HEK293 (cell line): ENCODE results near the gene CDC73.

ENCODE experiments used
- CTCF ChIA-PET: fragments of 350-600 bp; formaldehyde crosslinking; extraction: SDS; loops from one replicate; lab custom pipeline; 2021; ENCODE audit warnings: antibody characterized with exemption; lab: Yijun Ruan, JAX
- POLR2A ChIA-PET: fragments of 300-600 bp; formaldehyde crosslinking; extraction: SDS; loops from one replicate; lab custom pipeline; 2020; ENCODE audit warnings: antibody characterized with exemption, inconsistent platforms; lab: Yijun Ruan, JAX
- H3K27ac ChIP-seq: fragments of 200-500 bp; sonication (Bioruptor generic); 2 replicates; pipeline ENCODE4 v1.5.1; 2014; ENCODE audit warnings: low read depth, low read length, control low read depth, inconsistent platforms; ENCODE audit errors: extremely low read depth
- H3K36me3 ChIP-seq, 2 experiments: fragments of 200-500 bp in 1 of 2; sonication (Bioruptor generic) in 1 of 2; 1 replicate in 1 of 2; 2 replicates in 1 of 2; pipeline ENCODE4 v1.5.1; 2014 to 2017; ENCODE audit warnings: inconsistent platforms in 2 of 2, low read length in 2 of 2; ENCODE audit not compliant: control insufficient read depth in 2 of 2, insufficient read depth in 1 of 2
- H3K4me1 ChIP-seq: fragments of 200-500 bp; sonication (Bioruptor generic); 2 replicates; pipeline ENCODE4 v1.5.1; 2014; ENCODE audit warnings: mild to moderate bottlenecking, low read length, inconsistent platforms; ENCODE audit not compliant: control insufficient read depth, insufficient read depth
- H3K4me3 ChIP-seq: 2 replicates; pipeline ENCODE4 v1.5.1; 2011; ENCODE audit warnings: low read depth, mild to moderate bottlenecking, control low read depth, low read length, moderate library complexity
- H3K9me3 ChIP-seq: fragments of 200-500 bp; sonication (Bioruptor generic); 2 replicates; pipeline ENCODE4 v1.5.1; 2014; ENCODE audit warnings: low read depth, low read length, inconsistent platforms; ENCODE audit not compliant: control insufficient read depth, insufficient read depth
- GFI1B ChIP-seq: fragments of 450-650 bp; formaldehyde crosslinking; IDR thresholded peaks from 2 replicates; pipeline ENCODE4 v1.5.1; 2016; ENCODE audit warnings: missing biosample characterization, missing genetic modification characterization
- KLF1 ChIP-seq: fragments of 450-650 bp; formaldehyde crosslinking; IDR thresholded peaks from 2 replicates; pipeline ENCODE4 v1.5.1; 2016; ENCODE audit warnings: missing biosample characterization, missing genetic modification characterization
- KLF7 ChIP-seq: fragments of 450-650 bp; formaldehyde crosslinking; IDR thresholded peaks from 2 replicates; pipeline ENCODE4 v1.5.1; 2016; ENCODE audit warnings: missing biosample characterization, missing genetic modification characterization, borderline replicate concordance
- OSR2 ChIP-seq: fragments of 450-650 bp; formaldehyde crosslinking; IDR thresholded peaks from 2 replicates; pipeline ENCODE4 v1.5.1; 2016; ENCODE audit warnings: missing biosample characterization, missing genetic modification characterization
- PATZ1 ChIP-seq: fragments of 450-650 bp; formaldehyde crosslinking; IDR thresholded peaks from 2 replicates; pipeline ENCODE4 v1.5.1; 2016; ENCODE audit warnings: missing biosample characterization, missing genetic modification characterization
- RBAK ChIP-seq: fragments of 450-650 bp; formaldehyde crosslinking; IDR thresholded peaks from 2 replicates; pipeline ENCODE4 v1.5.1; 2016; ENCODE audit warnings: missing biosample characterization, missing genetic modification characterization
- WT1 ChIP-seq: fragments of 450-650 bp; formaldehyde crosslinking; IDR thresholded peaks from 2 replicates; pipeline ENCODE4 v1.5.1; 2016; ENCODE audit warnings: missing biosample characterization, missing genetic modification characterization
- ZBTB17 ChIP-seq: fragments of 450-650 bp; formaldehyde crosslinking; IDR thresholded peaks from 2 replicates; pipeline ENCODE4 v1.5.1; 2016; ENCODE audit warnings: missing biosample characterization, missing genetic modification characterization
- ZNF10 ChIP-seq: fragments of 450-650 bp; formaldehyde crosslinking; IDR thresholded peaks from 2 replicates; pipeline ENCODE4 v1.5.1; 2017; ENCODE audit warnings: missing biosample characterization, missing genetic modification characterization
- ZNF239 ChIP-seq: fragments of 450-650 bp; formaldehyde crosslinking; IDR thresholded peaks from 2 replicates; pipeline ENCODE4 v1.5.1; 2016; ENCODE audit warnings: missing biosample characterization, missing genetic modification characterization
- ZNF24 ChIP-seq: fragments of 450-650 bp; formaldehyde crosslinking; IDR thresholded peaks from 2 replicates; pipeline ENCODE4 v1.5.1; 2016; ENCODE audit warnings: missing biosample characterization, missing genetic modification characterization
- ZNF335 ChIP-seq: fragments of 450-650 bp; formaldehyde crosslinking; conservative IDR thresholded peaks from 2 replicates; pipeline ENCODE4 v1.5.1; 2016; ENCODE audit warnings: missing biosample characterization, missing genetic modification characterization
- ZNF391 ChIP-seq: fragments of 450-650 bp; formaldehyde crosslinking; IDR thresholded peaks from 2 replicates; pipeline ENCODE4 v1.5.1; 2016; ENCODE audit warnings: low read depth, missing biosample characterization, missing genetic modification characterization, borderline replicate concordance
- ZNF530 ChIP-seq: fragments of 450-650 bp; formaldehyde crosslinking; IDR thresholded peaks from 2 replicates; pipeline ENCODE4 v1.5.1; 2016; ENCODE audit warnings: low read depth, missing biosample characterization, missing genetic modification characterization
- ZNF624 ChIP-seq: fragments of 450-650 bp; formaldehyde crosslinking; IDR thresholded peaks from 2 replicates; pipeline ENCODE4 v1.5.1; 2017; ENCODE audit warnings: missing biosample characterization, missing genetic modification characterization
- ZNF654 ChIP-seq: fragments of 450-650 bp; formaldehyde crosslinking; IDR thresholded peaks from 2 replicates; pipeline ENCODE4 v1.5.1; 2016; ENCODE audit warnings: low read depth, missing biosample characterization, missing genetic modification characterization
- ZNF707 ChIP-seq: fragments of 450-650 bp; formaldehyde crosslinking; IDR thresholded peaks from 2 replicates; pipeline ENCODE4 v1.5.1; 2016; ENCODE audit warnings: missing biosample characterization, missing genetic modification characterization
- ZNF785 ChIP-seq: fragments of 450-650 bp; formaldehyde crosslinking; IDR thresholded peaks from 2 replicates; pipeline ENCODE4 v1.5.1; 2016; ENCODE audit warnings: missing biosample characterization, missing genetic modification characterization
- ZSCAN16 ChIP-seq: fragments of 450-650 bp; formaldehyde crosslinking; IDR thresholded peaks from 2 replicates; pipeline ENCODE4 v1.5.1; 2016; ENCODE audit warnings: missing biosample characterization, missing genetic modification characterization
- TF ChIP-seq, protein P1 (sequence below): fragments of 450-650 bp; formaldehyde crosslinking; IDR thresholded peaks from 2 replicates; pipeline ENCODE4 v1.5.1; 2016; ENCODE audit warnings: missing biosample characterization, missing genetic modification characterization
- TF ChIP-seq, protein P2 (sequence below): fragments of 450-650 bp; formaldehyde crosslinking; IDR thresholded peaks from 2 replicates; pipeline ENCODE4 v1.5.1; 2017; ENCODE audit warnings: missing biosample characterization, missing genetic modification characterization

Gene CDC73

DNA sequence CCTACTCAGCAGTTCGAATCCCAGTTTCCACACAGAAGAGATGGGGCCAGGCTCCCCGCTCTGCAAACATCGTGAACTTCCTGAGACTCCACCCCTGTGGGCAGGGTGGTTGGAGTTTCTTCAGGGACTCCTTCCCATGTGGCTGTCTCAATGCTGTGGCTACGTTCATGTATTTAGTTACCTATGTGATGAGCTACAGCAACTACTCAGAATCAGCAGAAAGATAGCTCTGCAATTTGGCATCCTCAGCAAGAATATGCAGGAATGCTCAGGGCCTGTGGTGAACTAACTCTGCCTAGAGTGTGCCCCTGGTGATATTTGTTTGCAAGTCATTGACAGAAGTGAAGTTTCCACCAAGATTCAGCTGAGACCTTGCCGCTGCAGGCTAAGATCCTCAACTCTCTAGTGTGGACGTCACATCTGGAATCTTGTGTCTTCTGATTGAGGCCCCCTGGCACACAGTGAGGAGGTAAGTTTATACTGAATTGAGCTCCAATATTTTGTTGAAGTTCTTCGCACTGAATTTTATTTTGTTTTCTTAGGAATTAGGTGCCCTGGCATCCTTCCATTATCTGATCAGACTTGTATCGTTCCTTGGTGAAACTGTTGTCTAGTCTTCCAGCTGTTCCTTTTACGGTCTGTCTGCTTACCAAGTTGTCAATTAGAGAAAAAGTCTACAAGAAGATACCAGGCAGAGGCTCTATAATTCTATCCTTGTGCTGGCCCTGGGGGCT lies 8.4 kb upstream of the CDC73 start:
- H3K9me3 ChIP-seq: no peaks in the 10 kb centered on the region
- POLR2A ChIA-PET: interaction anchor here (0.7 to 1.2 kb wide), 2 partner anchors 8 to 54 kb away, joined by 3 to 7 read pairs; partner anchors contain the start of genes GLRX2, RO60 and UCHL5
- CTCF ChIA-PET: interaction anchor here (0.6 to 1.3 kb wide), 4 partner anchors 8 to 140 kb away, joined by 3 to 4 read pairs (median 3); no protein-coding TSS in a partner anchor
- no peaks in the 10 kb centered on the region for H3K36me3 ChIP-seq
- TF ChIP-seq GFI1B (tag by site-specific recombination) (no peak), ZNF24 (tag by site-specific recombination) (no peak; the same call in 1 of the 2 replicates), ZNF624 (tag by site-specific recombination) (no peak), WT1 (tag by site-specific recombination) (no peak), PATZ1 (tag by site-specific recombination) (0 out of 2 replicates have a peak, but pooled peaks have one; percentile 30), ZNF239 (tag by site-specific recombination) (peak; percentile 81; the same call in 1 of the 2 replicates), ZNF785 (tag by site-specific recombination) (no peak), ZNF391 (tag by site-specific recombination) (no peak), KLF1 (no peak), ZBTB17 (tag by site-specific recombination) (peak; percentile 53), ZNF530 (tag by site-specific recombination) (no peak), KLF7 (tag by site-specific recombination) (no peak), ZNF10 (tag by site-specific recombination) (no peak), ZNF335 (tag by site-specific recombination) (peak; percentile 31; the same call in 1 of the 2 replicates), ZNF707 (no peak), RBAK (tag by site-specific recombination) (no peak), ZNF654 (no peak)
- TF ChIP-seq, protein P1, sequence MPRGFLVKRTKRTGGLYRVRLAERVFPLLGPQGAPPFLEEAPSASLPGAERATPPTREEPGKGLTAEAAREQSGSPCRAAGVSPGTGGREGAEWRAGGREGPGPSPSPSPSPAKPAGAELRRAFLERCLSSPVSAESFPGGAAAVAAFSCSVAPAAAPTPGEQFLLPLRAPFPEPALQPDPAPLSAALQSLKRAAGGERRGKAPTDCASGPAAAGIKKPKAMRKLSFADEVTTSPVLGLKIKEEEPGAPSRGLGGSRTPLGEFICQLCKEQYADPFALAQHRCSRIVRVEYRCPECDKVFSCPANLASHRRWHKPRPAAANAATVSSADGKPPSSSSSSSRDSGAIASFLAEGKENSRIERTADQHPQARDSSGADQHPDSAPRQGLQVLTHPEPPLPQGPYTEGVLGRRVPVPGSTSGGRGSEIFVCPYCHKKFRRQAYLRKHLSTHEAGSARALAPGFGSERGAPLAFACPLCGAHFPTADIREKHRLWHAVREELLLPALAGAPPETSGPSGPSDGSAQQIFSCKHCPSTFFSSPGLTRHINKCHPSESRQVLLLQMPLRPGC: no peak
- TF ChIP-seq, protein P2, sequence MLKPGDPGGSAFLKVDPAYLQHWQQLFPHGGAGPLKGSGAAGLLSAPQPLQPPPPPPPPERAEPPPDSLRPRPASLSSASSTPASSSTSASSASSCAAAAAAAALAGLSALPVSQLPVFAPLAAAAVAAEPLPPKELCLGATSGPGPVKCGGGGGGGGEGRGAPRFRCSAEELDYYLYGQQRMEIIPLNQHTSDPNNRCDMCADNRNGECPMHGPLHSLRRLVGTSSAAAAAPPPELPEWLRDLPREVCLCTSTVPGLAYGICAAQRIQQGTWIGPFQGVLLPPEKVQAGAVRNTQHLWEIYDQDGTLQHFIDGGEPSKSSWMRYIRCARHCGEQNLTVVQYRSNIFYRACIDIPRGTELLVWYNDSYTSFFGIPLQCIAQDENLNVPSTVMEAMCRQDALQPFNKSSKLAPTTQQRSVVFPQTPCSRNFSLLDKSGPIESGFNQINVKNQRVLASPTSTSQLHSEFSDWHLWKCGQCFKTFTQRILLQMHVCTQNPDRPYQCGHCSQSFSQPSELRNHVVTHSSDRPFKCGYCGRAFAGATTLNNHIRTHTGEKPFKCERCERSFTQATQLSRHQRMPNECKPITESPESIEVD (tag by site-specific recombination): no peak
- TF ChIP-seq, all 188 proteins: peak for 4
- Histone ChIP-seq H3K4me1 (peaks cover 3% of the 10 kb centered on the region; the same call in 1 of the 2 replicates), H3K27ac (no peak overlapping the region; the same call in 1 of the 2 replicates), H3K4me3 (no peak overlapping the region)

DNA sequence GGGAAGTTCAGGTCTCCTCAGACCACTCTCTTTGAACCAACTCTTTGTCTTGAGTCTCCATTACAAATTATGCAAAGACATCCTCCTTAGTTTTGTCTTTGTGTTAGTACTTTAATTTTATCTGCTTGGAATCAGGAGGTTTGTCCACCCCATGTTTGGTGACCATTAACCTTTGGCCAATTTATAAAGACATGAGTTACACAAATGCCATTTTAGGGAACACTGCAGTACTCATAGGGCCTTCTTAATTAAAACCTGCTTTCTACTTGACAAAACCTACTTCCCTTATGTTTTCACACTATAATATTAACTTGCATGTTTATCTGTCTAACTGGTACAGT lies 7.9 kb upstream of the CDC73 start:
- Histone ChIP-seq H3K4me3 (no peak overlapping the region), H3K4me1 (peaks cover 3% of the 10 kb centered on the region; the same call in 1 of the 2 replicates), H3K27ac (no peak overlapping the region; the same call in 1 of the 2 replicates), H3K9me3 (no peaks in the 10 kb centered on the region), H3K36me3 (no peaks in the 10 kb centered on the region)
- TF ChIP-seq ZSCAN16 (tag by site-specific recombination): no peak
- TF ChIP-seq OSR2 (tag by site-specific recombination): no peak
- POLR2A ChIA-PET: interaction anchor here (0.7 to 1.2 kb wide), 2 partner anchors 9 to 55 kb away, joined by 3 to 7 read pairs; partner anchors contain the start of genes GLRX2, RO60 and UCHL5
- CTCF ChIA-PET: interaction anchor here (0.7 to 1.1 kb wide), 2 partner anchors 8 to 140 kb away, joined by 3 to 4 read pairs; no protein-coding TSS in a partner anchor
